ENCODE results near the gene CST3.
"Not testable (repeated sequence)": the region's sequence is repeated elsewhere in the genome, so short reads cannot be mapped to it uniquely, and the experiment has no call there.

CST3 gene

GRCh38 chr20:23637282-23638221 is at the start of gene CST3:
Gene CST3 (minus strand): TSS chr20:23637955. CDS start chr20:23637862, 93 bp downstream.
- DNase-seq: peak; percentile 63

- DNase-seq: no peak
Measured at GRCh38 chr20:23686046-23686750, 48.4 kb upstream of the CST3 start.

GRCh38 chr20:23685529-23685896 is 47.8 kb upstream of the CST3 start:
- DNase-seq: not testable (repeated sequence)

GRCh38 chr20:23684261-23684660 is 46.5 kb upstream of the CST3 start:
- no peak for DNase-seq

GRCh38 chr20:23683807-23684206 is 46.1 kb upstream of the CST3 start:
- no peak for DNase-seq

GRCh38 chr20:23683281-23683680 is 45.5 kb upstream of the CST3 start:
- no peak for DNase-seq

GRCh38 chr20:23680146-23680545 is 42.4 kb upstream of the CST3 start:
- DNase-seq: no peak

- DNase-seq: no peak
Measured at GRCh38 chr20:23679133-23680092, 41.7 kb upstream of the CST3 start.

- no peak for DNase-seq
Measured at GRCh38 chr20:23673209-23673608, 35.5 kb upstream of the CST3 start.

GRCh38 chr20:23672158-23672557 is 34.4 kb upstream of the CST3 start:
- DNase-seq: no peak

- DNase-seq: no peak
Measured at GRCh38 chr20:23671479-23671878, 33.7 kb upstream of the CST3 start.

- DNase-seq: no peak
Measured at GRCh38 chr20:23670361-23670760, 32.6 kb upstream of the CST3 start.

- no peak for DNase-seq
Measured at GRCh38 chr20:23669866-23670265, 32.1 kb upstream of the CST3 start.

- no peak for DNase-seq
Measured at GRCh38 chr20:23669327-23669726, 31.6 kb upstream of the CST3 start.

- peak; percentile 16 for DNase-seq
Measured at GRCh38 chr20:23668477-23668951, 30.8 kb upstream of the CST3 start.

- no peak for DNase-seq
Measured at GRCh38 chr20:23667666-23668065, 29.9 kb upstream of the CST3 start.

GRCh38 chr20:23666698-23667097 is 28.9 kb upstream of the CST3 start:
- DNase-seq: no peak

GRCh38 chr20:23666189-23666588 is 28.4 kb upstream of the CST3 start:
- DNase-seq: no peak

- no peak for DNase-seq
Measured at GRCh38 chr20:23664954-23665353, 27.2 kb upstream of the CST3 start.

GRCh38 chr20:23664046-23664445 is 26.3 kb upstream of the CST3 start:
- not testable (repeated sequence) for DNase-seq

GRCh38 chr20:23663180-23663579 is 25.4 kb upstream of the CST3 start:
- DNase-seq: no peak

GRCh38 chr20:23662276-23662870 is 24.6 kb upstream of the CST3 start:
- DNase-seq: no peak
